Suprapubic skin (tissue), 3 donors: Measurements from ENCODE around the gene B4GAT1.
A peak's percentile ranks its signal among the peaks of the same experiment; 100 is the strongest.

Source experiments
- CTCF ChIP-seq, 2 donors: fragments of 200-600 bp in 1 of 2; fragments of 450-650 bp in 1 of 2; sonication (generic) in 1 of 2; IDR thresholded peaks; one replicate each; pipeline ENCODE4 v1.5.1; 2016 to 2019; ENCODE audit warnings: antibody characterized with exemption in 2 of 2, mild to moderate bottlenecking in 1 of 2, moderate library complexity in 1 of 2
- POLR2AphosphoS5 ChIP-seq, 3 donors: sonication (generic); formaldehyde crosslinking; IDR thresholded peaks; one replicate each; pipeline ENCODE4 v1.6.1; 2017; ENCODE audit warnings: antibody characterized with exemption in 3 of 3

DNA sequence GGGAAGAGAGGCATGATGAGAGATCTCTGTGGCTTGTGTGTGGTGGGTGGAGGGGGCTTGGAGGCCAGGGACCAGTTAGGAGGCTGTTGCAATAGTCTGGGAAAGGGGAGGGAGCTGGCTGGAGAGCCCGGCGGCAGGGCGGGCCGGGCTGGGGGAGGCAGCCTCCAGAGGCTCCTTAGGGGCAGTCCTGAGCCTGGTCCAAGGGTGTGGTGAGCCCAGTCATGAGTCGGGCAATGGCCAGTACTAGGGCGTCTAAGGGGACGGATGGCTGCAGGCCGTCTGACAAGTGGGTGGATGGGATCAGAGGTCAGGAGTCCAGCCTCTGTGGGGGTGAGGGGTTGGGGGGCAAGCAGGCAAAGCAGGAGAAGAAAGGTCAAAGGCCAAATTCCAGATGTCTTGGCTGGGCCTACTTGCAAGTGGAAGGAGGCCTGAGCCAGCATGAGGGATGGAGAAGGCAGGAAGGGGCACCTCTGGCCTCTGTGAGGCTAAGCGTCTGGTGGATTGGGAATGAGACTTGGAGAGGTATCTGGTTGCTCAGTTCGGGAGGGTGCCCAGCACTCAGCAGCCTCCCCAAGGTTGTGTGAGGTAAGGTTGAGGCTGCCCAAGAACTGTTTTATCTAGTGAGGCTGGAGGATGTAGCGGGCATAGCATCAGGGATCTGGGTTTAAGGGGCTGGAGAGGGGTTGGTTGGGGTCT is 24.5 kb downstream of the B4GAT1 start:
- TF ChIP-seq CTCF (IDR thresholded peaks at IDR 0.05) (no peak), POLR2AphosphoS5 (IDR thresholded peaks at IDR 0.05) (peak in 1 of 3 donors; percentile 8)
